G401.6 (cell line): Measurements from ENCODE around the gene STIM2.
A peak's percentile ranks its signal among the peaks of the same experiment; 100 is the strongest.

Source experiments
- FAIRE-seq: peaks from 2 replicates; lab custom pipeline; 2012; peaks lifted over from hg19 to GRCh38; lab: Jason Lieb, UNC

STIM2 gene

DNA sequence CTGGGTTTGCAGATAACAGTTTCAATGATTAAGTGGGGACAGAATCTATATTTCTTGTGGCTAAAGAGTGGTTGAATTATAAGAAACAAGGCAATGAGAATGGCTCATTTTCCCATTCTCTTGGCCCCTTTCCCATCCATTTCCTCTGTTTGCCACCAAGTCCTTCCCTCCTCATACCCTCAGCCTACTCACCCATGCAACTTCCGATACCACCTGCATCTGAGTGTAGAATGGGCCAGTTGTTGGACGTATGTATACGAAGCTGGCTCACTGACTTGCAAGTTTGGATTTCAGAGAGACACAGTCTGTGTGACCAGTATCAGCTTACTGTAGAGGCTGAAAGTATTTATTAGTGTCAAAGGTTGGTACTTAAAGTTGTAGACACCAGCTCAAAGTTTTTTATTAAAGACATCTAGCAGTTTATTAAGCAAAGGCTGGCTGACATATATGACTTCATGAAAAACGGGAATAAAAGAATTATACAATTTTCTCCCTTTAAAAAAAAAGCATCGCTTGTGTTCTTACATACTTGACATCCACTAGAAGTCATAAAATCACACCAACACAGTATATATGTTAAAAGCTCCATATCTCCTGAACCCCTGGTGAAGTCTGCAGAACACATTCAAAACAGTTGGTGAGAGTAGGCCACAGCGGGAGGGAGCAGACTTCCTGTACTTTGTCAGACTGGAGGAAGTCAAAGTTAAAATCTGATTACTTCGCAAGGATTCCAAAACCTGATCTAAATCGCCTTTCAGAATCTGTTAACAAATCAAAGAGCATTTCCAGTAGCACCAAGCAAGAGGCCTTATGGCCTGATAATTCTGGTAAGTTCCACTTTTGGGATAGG, 22.4 kb upstream of the STIM2 start:
- no peak for FAIRE-seq

DNA sequence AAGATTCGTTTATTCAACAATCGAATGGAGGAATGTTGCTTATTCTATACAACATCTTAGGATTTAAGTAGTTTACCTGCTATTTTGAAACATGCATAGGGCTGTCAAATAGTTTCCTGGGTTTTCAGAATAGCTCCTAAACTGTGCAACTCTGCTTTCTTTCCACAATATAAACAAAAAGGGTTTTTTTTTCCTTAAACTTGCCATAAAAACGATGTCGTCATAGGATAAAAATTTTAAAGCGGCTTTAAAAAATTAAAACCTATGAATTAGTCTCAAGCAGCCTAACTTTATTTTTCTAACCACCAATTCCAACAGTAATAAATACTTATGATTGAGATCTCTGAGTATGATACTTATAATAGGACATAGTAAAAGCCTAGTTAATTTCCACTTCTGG, 21.6 kb upstream of the STIM2 start:
- no peak for FAIRE-seq

DNA sequence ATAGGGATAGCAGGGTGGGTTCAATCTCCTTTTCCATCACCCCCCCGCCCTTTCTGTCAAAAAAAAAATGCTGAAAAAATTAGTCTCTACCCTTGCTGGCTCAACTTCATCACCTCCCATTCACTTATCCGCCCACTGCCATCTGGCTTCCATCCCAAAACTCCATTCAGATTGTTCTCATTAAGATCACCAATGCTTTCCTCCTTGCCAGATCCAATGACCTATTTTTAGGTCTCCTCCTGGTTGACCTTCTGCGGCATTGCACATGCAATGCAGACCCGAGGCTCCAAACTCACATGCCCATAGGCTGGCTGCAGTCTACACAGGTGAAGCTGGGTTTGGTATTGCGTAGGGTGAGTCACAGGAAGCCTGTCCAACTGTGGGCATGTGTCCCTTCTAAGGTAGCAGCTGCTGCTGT, 21.1 kb upstream of the STIM2 start:
- no peak for FAIRE-seq

DNA sequence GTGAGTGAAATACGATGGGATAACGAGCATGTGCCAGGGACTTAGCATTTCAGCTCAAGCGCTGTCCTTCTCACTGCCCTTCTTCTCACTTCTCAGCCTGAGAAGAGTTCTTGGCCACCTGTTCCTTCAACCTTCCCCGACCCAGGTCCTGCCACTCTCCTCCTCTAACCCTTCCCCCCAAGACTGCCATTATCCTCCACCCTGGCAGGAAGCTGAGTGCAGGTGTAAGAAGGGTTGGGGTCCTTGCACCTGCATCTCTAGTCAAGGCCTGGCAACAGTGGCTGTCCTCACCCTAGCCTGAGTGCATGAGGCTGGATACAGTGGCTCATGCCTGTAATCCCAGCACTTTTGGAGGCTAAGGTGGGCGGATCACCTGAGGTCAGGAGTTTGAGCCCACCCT, 19.9 kb upstream of the STIM2 start:
- no peak for FAIRE-seq

DNA sequence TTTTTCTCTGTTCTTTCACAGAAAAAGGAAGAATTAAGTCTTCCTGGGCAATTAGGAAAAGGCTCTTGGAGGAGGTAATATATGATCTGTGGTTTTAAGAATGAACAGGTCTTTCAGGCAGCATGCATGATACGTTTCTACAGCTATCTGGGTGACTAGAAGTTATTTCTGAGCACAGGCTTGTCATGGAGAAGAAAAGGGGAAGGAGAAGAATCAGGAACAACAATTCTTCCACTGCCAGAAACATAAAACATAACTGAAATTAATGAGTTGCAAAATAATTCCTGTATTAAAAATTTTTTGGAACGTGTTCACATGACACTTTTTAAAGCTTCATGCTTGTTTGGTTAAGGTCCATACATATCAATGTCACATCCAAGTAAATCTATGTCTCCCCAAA, 17.7 kb upstream of the STIM2 start:
- no peak for FAIRE-seq

DNA sequence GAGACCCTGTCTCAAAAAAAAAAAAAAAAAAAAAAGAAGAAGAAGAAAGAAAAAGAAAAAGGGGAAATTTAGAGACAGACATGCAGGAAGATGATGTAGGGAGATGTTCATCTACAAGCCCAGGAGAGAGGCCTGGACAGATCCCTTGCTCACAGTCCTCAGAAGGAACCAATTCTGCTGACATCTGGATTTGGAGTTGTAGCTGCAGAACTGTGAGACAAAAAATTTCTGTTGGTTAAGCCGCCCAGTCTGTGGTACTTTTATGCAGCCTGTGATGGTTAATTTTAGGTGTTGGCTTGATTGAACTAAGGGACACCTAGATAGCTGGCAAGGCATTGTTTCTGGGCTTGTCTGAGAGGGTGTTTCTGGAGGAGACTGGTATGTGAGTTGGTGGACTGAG, 10.1 kb upstream of the STIM2 start:
- no peak for FAIRE-seq

DNA sequence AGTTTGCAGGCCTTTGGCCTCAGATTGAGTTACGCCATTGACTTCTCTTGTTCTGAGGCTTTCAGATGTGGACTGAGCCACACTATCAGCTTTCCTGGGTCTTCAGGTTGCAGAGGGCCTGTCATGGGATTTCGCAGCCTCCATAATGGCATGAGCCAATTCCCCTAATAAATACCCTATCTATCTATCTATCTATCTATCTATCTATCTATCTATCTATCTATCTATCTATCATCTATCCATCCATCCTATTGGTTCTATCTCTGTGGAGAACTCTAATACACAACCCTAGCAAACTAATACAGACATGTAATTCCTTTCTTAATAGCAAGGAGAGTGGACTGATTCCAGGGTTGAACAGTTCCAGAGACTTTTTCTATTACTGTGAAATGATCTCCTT, 9.5 kb upstream of the STIM2 start:
- no peak for FAIRE-seq

DNA sequence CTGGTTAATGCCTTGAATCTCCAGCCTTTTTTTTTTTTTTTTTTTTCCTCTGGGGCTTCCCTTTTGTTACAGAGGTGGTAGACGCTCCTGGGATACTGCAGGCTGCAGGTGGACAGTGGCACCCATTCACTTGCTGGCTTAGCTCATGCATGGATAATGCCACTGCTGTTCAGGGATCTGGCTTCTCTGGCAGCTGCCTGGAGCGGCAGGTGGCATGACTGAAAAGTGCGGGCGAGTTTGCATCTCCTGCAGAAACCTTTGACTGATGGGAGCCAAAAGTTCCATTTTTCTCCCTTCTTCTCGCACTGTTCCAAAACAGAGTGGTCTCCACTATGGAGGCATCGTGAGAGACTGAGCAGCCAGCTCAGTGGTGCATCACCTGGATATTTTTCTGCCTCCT, 5.9 kb upstream of the STIM2 start:
- no peak for FAIRE-seq

DNA sequence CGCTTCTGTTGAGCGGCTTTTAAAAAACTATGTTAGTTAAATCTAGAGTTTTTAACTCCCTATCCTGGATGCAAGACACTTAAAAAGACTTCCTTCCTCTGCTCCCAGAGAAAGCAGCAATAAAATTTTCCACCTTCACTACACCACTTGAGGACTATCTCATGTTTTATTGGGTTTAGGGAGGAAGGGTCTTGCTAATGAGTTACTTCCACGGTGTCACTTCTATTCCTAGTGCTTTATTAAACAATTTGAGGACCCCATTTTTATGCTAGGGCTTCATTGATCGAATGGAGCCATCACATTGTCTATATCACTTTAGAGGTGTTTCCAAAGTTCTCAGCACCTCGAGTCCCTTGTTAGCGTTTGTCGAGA, 3.7 kb upstream of the STIM2 start:
- no peak for FAIRE-seq

DNA sequence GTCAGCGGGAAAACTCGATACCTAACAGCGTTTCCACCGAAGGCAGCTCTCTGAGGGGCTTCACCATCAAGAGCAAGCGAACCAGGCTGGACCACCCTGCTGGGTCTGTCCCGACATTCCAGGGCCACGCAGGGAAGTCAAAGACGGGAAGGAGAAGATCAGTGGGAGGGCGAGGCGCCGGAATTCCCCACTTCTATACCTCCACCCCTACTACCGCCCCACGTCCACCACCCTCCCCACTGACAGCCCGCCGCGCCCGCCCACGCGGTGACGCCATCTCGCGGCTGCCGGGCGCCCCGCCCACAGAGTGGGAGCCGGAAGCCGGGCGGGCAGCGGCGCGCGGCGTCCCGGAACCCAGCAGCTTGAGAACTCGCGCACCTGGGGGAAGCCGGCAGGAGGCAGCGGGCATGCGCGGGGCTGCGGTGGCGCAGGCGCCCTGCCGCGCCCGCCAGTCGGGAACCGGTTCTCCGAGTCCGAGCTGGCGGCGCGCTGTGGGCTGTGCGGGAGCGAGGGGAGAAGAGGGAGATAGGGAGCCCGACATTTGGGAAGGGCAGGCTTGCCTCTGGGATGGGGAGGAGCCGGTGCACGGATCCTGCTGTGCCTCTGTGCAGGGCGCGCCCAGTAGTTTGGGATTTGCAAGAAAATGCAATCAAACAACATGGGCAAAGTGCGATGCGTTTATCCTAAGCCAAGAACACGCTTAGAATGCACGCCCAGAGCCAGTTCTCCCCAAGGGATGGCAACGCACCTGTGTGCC, 3.2 kb upstream of the STIM2 start:
- FAIRE-seq, result no peak

DNA sequence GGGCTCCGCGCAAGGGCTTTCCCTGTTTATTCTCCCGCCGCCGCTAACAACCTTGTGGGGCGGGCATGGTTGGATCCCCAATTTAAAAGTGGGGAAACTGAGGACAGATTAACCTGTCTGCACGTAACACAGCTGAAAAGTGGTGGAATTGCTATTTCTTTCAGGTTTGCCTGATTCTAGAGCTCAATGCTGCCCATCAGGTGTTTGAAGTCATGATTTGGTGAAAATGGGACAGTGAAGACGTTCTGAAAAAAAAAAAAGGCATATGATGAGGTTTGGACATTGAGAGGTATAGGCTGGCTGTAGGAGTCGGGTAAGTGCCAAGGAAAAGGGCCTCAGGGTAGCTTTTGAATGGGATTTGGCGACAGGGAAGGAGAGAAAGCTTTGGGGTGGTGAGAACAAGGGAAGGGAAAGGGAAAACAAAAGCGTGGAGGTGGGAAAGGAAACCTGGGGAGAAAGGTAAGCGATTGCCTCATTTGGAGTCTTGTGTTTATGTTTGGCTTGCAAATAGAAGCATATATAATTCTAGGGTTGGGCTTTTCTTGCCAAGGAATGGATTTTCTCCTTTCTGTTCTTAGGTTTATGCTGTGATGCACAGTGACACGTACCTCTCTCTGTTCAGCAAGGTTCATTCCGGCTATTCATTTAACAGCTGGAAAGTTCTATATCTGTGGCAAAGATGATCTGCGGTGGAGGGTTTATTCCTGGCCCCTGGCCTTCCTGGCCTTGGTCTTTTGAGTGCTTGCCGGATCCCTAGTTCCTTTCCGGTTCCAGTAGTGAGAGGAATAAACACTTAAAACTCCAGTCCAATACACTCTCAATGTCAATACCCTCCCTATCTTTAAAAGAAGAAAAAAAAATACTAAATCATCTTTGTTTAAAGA, 2.4 kb upstream of the STIM2 start:
- no peak for FAIRE-seq

DNA sequence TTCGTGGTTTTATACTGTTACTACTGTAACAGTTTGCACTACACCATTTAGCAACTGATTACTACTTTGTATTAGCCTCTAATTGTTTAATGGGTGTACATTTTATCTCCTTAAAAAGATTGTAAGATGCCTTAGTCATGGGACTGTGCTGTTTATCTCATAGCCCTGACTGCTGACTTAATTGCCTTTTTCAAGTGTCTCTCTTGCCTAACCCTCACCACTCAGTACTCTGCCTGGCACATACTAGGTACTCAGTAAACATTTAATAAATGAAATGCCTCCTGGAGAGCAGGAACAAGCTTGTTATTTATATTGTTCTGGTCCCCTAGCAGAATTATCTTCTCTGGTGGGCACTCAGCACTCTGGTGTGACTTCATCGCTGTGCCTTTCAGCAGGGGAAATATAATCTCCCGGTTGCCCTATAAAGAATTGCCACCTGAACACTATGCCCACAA, 1.7 kb upstream of the STIM2 start:
- no peak for FAIRE-seq

DNA sequence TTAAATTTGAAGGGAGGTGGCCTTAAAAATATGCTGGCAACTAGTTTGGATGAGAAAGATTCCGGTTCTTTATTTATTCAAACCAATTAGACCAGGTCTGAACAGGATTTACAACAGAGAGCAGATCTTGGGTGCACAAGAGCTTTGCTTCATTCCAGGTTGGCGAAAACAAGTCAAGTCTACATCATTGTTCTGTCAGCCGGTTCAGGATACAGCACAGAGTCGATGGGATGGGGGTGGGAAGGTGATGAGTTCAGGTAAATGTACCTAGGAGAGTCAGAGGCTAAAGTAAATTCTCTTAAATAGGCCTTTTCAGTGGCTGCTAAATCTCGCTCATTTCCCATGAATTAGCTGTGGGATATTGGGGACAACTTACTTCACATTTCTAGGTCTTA, 882 bp upstream of the STIM2 start:
- no peak for FAIRE-seq

DNA sequence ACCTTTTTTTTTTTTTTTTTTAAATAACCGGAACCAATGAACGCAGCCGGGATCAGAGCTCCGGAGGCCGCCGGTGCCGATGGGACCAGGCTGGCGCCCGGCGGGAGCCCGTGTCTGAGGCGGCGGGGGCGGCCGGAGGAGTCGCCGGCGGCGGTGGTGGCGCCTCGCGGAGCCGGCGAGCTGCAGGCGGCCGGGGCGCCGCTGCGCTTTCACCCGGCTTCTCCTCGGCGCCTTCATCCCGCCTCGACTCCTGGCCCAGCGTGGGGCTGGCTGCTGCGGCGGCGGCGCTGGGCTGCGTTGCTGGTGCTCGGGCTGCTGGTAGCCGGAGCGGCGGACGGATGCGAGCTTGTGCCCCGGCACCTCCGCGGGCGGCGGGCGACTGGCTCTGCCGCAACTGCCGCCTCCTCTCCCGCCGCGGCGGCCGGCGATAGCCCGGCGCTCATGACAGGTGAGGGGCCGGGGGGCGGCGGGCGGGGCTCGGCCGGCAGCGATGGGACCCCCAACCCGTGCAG, 337 bp downstream of the STIM2 start:
- FAIRE-seq, result no peak

DNA sequence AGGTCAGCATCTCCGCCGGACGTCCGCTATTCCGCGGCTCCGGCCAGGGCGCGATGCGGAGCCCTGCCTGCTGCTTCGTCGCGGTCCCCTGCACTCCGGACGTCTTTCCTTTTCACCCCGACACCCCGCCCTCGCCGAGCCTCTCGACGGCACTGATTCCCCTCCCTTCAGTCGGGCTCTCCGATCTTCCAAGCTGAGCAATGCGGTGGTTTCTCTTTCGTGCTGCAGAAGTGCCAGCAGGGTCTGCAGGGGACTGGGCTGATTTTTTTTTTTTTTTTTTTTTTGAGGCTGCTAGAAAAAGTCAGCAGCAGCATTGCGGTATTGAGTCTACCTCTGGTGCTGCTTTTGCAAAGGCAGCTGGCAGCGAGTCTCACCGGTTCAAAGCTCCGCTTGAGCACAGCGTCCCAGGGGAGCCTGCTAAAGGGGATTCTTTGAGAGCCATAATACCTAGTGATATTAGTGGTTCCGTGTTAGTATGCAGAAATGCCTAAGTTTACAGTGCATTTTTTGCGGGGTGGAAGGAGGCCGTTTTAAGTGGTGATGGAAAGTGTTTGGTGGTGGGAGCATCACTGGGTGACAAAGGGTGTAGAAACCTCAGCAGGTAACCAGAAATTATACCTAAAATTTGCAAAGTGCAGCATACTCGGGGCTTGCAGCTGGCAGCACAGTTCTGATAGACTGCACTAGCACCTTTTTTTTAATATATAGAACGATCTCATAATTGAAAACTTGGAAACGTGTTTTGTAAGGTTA, 969 bp downstream of the STIM2 start:
- FAIRE-seq, result no peak

DNA sequence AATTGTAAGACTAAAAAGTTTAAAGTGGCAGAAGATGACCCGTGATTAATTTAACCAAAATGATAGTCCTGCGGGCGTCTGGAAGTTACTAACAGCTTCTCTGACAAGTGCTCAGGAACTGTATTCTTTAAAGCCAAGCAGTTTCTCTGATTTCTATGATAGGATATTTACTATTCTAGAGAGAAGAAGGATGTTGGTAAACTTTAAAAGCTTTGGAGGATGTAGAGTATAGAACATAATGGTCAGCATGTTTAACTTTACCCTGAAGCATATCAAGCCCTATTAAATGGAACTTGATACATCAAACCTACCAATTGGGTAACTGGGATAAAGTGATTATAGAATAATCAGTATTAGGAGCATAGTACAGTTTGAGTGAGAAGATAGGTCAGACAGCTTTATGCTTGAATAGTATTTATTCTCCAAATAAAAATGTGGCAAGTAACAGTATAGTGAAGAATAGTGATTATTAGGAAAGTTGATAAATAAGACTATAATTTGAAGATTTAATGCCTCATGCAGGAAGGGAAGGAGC, 1.8 kb downstream of the STIM2 start:
- peak; percentile 11 for FAIRE-seq

DNA sequence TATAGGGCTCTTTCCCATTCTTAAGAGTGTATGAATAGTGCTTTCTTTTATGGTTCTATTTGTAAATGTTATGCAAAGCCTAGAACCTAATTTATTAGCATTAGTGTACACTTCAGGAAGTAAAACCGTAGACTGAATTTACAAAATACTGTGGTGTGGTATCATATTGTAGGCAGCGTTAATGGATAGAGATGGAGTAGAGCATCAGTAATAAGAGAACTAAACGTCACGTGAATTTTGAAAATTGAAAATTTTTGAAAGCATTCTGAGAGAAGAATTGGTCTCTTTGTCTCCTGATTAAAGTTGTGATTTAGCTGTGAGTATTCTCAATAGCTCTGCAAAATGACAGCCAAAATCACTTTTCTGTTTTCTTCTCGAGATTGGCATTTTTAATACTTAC, 2.9 kb downstream of the STIM2 start:
- no peak for FAIRE-seq

DNA sequence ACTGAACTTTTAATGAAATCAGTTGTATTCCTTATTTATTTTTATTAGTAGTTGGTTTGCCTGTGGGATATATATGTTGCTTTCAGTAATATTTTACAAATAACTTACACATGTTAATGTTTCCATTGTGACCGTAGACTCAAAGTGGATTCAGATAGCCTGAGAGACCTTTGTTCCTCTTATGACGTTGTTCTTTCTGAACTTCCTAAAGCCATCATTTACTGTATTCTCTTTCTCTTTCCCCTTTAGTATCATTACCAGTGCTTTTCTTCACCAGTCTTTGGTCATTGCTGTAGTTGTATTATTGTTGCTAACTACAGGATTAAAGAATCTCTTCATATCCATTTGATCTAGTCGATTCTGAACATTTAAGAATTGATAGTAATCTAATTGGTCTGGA, 4.3 kb downstream of the STIM2 start:
- FAIRE-seq, result no peak

DNA sequence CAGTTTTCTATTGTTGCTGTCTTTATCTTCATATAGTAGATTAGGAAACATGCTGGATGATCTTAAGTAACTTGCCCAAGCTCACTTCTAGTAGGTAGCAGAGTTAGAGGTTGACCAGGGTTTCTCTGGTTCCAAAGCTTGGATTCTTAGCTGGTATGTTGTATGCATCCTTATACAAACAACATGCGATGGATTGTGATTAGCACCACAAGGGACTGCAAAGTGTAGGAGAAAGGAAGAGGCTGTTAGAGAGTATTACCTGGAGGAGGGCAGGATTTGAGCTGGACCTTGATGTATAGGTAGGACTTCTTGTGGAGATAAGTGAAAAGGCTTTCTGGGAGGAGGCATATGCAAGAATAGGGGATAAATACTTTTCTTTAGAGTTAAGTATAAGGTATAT, 5.6 kb downstream of the STIM2 start:
- FAIRE-seq, result no peak

DNA sequence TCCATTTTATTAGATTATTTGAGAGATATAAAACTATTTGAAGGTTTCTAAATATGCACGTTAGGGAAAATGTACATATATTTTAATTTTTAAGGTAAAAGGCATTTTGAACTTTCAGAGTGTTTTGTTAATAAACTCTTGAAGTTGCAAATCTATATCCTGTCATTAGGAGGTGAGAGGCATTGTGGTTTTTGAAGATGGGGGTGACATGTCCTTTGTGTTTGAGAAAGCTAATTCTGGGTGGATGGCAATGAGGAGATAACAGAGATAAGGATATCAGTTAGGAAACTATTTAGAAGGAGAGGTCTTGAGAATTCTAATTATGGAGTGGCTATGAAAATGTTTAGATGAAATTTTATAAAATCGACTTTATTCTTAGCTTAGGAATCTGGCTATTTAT, 6.1 kb downstream of the STIM2 start:
- FAIRE-seq, result no peak

DNA sequence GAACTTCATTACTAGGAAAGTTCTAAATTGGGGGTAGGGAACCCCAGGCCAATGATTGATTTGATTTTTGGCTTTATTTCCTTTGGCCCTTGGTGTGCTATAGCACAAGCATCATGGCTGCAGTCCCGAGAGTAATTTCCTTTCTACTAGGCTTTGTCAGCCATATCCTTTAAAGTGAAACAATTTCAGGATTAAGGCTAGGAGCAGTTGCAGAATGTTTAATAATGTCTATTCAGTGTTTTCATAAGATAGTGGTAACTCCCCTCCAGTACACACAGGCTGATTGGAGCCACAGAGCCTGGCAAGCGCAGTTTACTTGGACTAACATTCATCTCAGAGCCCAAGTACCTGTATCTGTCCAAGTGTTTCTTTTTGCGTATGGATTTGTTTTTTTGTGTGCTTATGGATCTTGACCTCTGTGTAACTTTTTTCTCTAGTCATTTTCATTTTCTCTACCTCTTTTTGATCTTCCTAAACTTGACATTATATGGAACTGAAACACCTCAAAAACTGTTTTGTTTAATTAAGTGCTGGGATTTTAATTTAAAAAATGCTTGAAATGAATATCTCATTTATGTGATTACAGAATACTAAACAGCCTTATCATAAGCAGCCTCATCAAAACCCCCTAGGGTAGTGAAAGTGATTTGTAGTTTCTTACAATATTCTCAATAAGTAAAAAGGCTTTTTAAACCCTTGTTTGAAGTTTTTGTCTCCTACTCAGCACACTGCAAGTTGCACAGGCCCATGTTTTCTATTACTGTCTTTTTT, 7.5 kb downstream of the STIM2 start:
- FAIRE-seq, result no peak
